Nephron progenitor cell (in vitro differentiated cells): ENCODE results near the gene PLA2G6.

Source experiments
- DNase-seq: peaks from one replicate; pipeline ENCODE4 v3.0.0; 2021
- H3K27ac Mint-ChIP-seq: 2 replicates; pipeline ENCODE4 v1.8.0; 2021; ENCODE audit warnings: mild to moderate bottlenecking, moderate library complexity, mixed read lengths
- H3K27me3 Mint-ChIP-seq: 2 replicates; pipeline ENCODE4 v1.8.0; 2021; ENCODE audit warnings: mild to moderate bottlenecking, low read depth, mixed read lengths; ENCODE audit not compliant: poor library complexity
- H3K36me3 Mint-ChIP-seq: 2 replicates; pipeline ENCODE4 v1.8.0; 2021; ENCODE audit warnings: low read depth, mixed read lengths
- H3K4me1 Mint-ChIP-seq: 2 replicates; pipeline ENCODE4 v1.8.0; 2021; ENCODE audit warnings: mixed read lengths
- H3K4me3 Mint-ChIP-seq: 2 replicates; pipeline ENCODE4 v1.8.0; 2021; ENCODE audit warnings: mild to moderate bottlenecking, moderate library complexity, mixed read lengths
- H3K9me3 Mint-ChIP-seq: 2 replicates; pipeline ENCODE4 v1.8.0; 2021; ENCODE audit warnings: mild to moderate bottlenecking, moderate library complexity, mixed read lengths
- TF ChIP-seq, protein P1 (sequence below): fragments of 200-600 bp; sonication (generic); IDR thresholded peaks from 2 replicates; pipeline ENCODE4 v1.5.0; 2021; ENCODE audit warnings: antibody characterized with exemption

Gene PLA2G6

DNA sequence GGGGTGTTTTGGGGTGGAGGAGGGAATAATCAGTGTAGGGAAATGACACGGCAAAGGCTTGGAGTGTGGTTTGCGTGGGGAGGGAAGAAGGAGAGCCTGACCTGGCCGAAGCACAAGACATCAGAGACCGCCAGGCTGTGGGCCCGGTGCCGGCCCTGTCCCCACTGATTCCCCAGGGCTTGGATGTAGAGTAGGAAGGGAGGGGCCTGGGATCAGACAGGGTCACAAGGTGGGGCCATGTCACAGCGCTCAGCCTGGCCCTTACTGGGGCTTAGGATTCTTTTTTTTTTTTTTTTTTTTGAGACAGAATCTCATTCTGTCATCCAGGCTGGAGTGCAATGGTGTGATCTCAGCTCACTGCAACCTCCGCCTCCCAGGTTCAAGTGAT is 114.6 kb downstream of the PLA2G6 start:
- Mint-ChIP-seq H3K27ac (peak overlapping the region; percentile 72), H3K27me3 (no peaks in the 10 kb centered on the region), H3K9me3 (no peaks in the 10 kb centered on the region), H3K36me3 (peaks cover 24% of the 10 kb centered on the region), H3K4me3 (no peak overlapping the region), H3K4me1 (peaks cover 31% of the 10 kb centered on the region)
- DNase-seq: no peak
- TF ChIP-seq, protein P1, sequence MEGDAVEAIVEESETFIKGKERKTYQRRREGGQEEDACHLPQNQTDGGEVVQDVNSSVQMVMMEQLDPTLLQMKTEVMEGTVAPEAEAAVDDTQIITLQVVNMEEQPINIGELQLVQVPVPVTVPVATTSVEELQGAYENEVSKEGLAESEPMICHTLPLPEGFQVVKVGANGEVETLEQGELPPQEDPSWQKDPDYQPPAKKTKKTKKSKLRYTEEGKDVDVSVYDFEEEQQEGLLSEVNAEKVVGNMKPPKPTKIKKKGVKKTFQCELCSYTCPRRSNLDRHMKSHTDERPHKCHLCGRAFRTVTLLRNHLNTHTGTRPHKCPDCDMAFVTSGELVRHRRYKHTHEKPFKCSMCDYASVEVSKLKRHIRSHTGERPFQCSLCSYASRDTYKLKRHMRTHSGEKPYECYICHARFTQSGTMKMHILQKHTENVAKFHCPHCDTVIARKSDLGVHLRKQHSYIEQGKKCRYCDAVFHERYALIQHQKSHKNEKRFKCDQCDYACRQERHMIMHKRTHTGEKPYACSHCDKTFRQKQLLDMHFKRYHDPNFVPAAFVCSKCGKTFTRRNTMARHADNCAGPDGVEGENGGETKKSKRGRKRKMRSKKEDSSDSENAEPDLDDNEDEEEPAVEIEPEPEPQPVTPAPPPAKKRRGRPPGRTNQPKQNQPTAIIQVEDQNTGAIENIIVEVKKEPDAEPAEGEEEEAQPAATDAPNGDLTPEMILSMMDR: no peak

DNA sequence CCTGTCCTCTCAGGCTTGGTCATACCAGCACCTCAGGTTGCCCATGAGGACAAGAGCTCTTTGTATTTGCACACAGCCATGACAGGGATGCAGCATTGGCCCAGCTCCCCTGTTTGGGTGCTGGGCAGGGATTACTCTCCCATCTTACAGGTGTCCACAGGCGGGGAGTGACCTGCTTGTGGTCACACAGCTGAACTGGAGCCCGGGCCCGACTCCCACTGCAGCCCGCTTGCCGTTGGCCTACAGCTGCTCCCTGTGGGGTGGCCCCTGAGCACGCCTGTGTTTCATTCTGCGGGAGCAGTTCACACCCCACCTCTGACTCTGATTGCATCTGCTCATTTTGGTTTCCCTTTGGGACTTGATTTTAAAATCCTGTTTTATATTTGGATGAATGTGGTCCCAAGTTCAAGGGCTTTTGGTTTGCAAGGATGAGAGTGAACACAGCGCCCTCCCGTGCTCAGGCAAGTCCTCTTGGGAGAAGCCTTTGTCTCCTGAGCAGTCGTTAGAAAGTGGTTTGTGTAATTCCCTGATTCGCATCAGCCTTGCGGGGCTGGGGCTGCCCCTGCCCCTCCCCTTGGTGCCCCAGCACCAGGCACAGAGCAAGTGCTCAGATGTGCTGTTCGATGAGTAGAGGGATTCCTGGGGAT is 115.1 kb downstream of the PLA2G6 start:
- H3K36me3 Mint-ChIP-seq: peaks cover 29% of the 10 kb centered on the region
- H3K4me1 Mint-ChIP-seq: peaks cover 31% of the 10 kb centered on the region
- no peaks in the 10 kb centered on the region for H3K9me3 Mint-ChIP-seq
- H3K27ac Mint-ChIP-seq: peak overlapping the region; percentile 72
- no peak for DNase-seq
- no peak overlapping the region for H3K4me3 Mint-ChIP-seq
- TF ChIP-seq, protein P1: no peak
- no peaks in the 10 kb centered on the region for H3K27me3 Mint-ChIP-seq

GRCh38 chr22:38065539-38065938 is 116.1 kb downstream of the PLA2G6 start:
- Mint-ChIP-seq H3K4me1 (peaks cover 28% of the 10 kb centered on the region), H3K36me3 (peaks cover 32% of the 10 kb centered on the region), H3K4me3 (no peak overlapping the region), H3K27me3 (no peaks in the 10 kb centered on the region), H3K27ac (no peak overlapping the region), H3K9me3 (no peaks in the 10 kb centered on the region)
- TF ChIP-seq, protein P1: no peak
- no peak for DNase-seq

DNA sequence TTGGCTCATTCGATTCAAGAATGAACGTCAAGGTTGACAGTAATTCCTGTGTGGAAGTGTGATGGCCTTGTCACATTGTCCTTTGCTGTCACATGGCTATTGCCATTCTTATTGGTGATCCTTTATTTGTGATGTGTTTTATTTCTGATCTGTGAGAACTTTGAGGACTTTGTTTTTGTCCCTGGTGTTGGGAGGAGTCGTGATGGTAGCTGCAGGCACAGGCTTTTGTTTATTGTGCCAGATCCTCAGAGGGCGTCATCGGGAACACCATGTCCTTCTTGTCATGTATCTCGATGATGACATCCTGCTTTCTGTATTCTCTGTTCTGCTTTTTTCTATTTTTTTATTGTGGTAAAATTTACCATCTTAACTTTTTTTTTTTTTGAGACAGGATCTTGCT is 118.8 kb downstream of the PLA2G6 start:
- Mint-ChIP-seq H3K27ac (no peak overlapping the region), H3K36me3 (peaks cover 34% of the 10 kb centered on the region), H3K4me1 (peaks cover 16% of the 10 kb centered on the region), H3K27me3 (no peaks in the 10 kb centered on the region), H3K9me3 (no peaks in the 10 kb centered on the region), H3K4me3 (no peak overlapping the region)
- TF ChIP-seq, protein P1: no peak
- no peak for DNase-seq
